Kidney (tissue), 14 donors: ENCODE data around the gene TP53BP2. TPM values are rescaled to one million over a fixed set of nuclear protein-coding genes. Genes with fewer than 3 reads are reported as not detected.

Experiments used
- DNase-seq, 5 donors: peaks; one replicate each; pipeline ENCODE4 v3.0.0-alpha.2; 2013 to 2020
- FAIRE-seq: peaks from 2 replicates; lab custom pipeline; 2012; peaks lifted over from hg19 to GRCh38; lab: Jason Lieb, UNC
- H3K27ac ChIP-seq, 2 donors: one replicate each; pipeline ENCODE4 v1.7.0; 2013; ENCODE audit warnings: low read depth in 2 of 2, low read length in 2 of 2, inconsistent platforms in 1 of 2
- H3K27me3 ChIP-seq: one replicate; pipeline ENCODE4 v1.7.1; 2013; ENCODE audit warnings: low read length, inconsistent platforms; ENCODE audit not compliant: control insufficient read depth, insufficient read depth
- H3K36me3 ChIP-seq, 3 donors: one replicate each; pipeline versions ENCODE4 v1.7.0 to v1.7.1; 2013; ENCODE audit warnings: low read length in 3 of 3, control low read depth in 1 of 3, inconsistent platforms in 1 of 3; ENCODE audit not compliant: insufficient read depth in 3 of 3, control insufficient read depth in 2 of 3
- H3K4me1 ChIP-seq, 3 donors: one replicate each; pipeline versions ENCODE4 v1.7.0 to v1.7.1; 2013; ENCODE audit warnings: low read length in 3 of 3, inconsistent platforms in 1 of 3, low read depth in 1 of 3; ENCODE audit not compliant: control insufficient read depth in 2 of 3, insufficient read depth in 2 of 3
- H3K4me3 ChIP-seq, 3 donors: one replicate each; pipeline versions ENCODE4 v1.7.0 to v1.8.1; 2013; ENCODE audit warnings: low read length in 3 of 3, control low read depth in 1 of 3, inconsistent platforms in 1 of 3
- H3K9ac ChIP-seq, 3 donors: one replicate each; pipeline versions ENCODE4 v1.7.0 to v1.7.1; 2013; ENCODE audit warnings: low read length in 3 of 3, control low read depth in 1 of 3, inconsistent platforms in 1 of 3
- H3K9me3 ChIP-seq, 3 donors: one replicate each; pipeline versions ENCODE4 v1.7.0 to v1.7.1; 2013; ENCODE audit warnings: low read length in 3 of 3, control low read depth in 1 of 3, inconsistent platforms in 1 of 3; ENCODE audit not compliant: control insufficient read depth in 2 of 3, insufficient read depth in 1 of 3
- CTCF ChIP-seq: IDR thresholded peaks from 3 replicates; pipeline ENCODE4 v1.5.1; 2012; ENCODE audit warnings: mild to moderate bottlenecking, moderate library complexity, borderline replicate concordance; ENCODE audit not compliant: insufficient read depth; ENCODE audit errors: extremely low read depth
- intact Hi-C: fragments of 100-400 bp; cut with DNase I; formaldehyde crosslinking; loops from one replicate; pipeline ENCODE4 v1.11.1; 2022
- polyA plus RNA-seq: library from polyadenylated mRNA; stranded (reverse); fragments of 350-450 nt; fragmentation: Illumina TruSeq; extraction: RNeasy Lipid Tissue Mini Kit (QIAGEN cat#74804); gene quantifications from one replicate; pipeline ENCODE4 v1.2.3, GENCODE V29; 2014; ENCODE audit warnings: low read depth, low replicate concordance; ENCODE audit not compliant: insufficient read depth
- total RNA-seq: library from RNA; stranded (reverse); fragmentation: NEBNext Ultra II Directional; extraction: Animal tissue kit (Norgen Biotek cat#: 25700); gene quantifications from one replicate; pipeline ENCODE4 v1.2.1, GENCODE V29; 2021
- donor health status: control.
- donor health status: control.
- donor health status: control.
- donor health status: control.
- donor health status: control.
- donor health status: DM: yes; HTN: yes; CAD: no.
- donor health status: Normal renal cell carcinoma (clear cell type).

TP53BP2 gene
- total and polyA plus RNA-seq, 2 donors from 2014 or later = 10.3 to 45.9 TPM

- Histone ChIP-seq H3K27me3 (no peaks in the 10 kb centered on the region), H3K4me3 (peak overlapping the region; percentile 16 to 44 (median 34)), H3K27ac (peak overlapping the region in 1 of 2 donors; percentile 34), H3K9me3 (no peaks in the 10 kb centered on the region), H3K36me3 (no peaks in the 10 kb centered on the region), H3K9ac (peak overlapping the region in 1 of 3 donors; percentile 23), H3K4me1 (peaks cover 0 to 2% (median 0%) of the 10 kb centered on the region in 3 donors)
- intact Hi-C loops = no loop called here
- FAIRE-seq (no peak), DNase-seq (peak in 4 of 5 donors; percentile 85 to 96 (median 94))
- TF ChIP-seq CTCF = no peak
Observed at GRCh38 chr1:223887747-223888418, 42.1 kb upstream of the TP53BP2 start.

- H3K27me3 ChIP-seq = no peaks in the 10 kb centered on the region
- H3K4me3 ChIP-seq = no peak overlapping the region
- H3K36me3 ChIP-seq = no peaks in the 10 kb centered on the region
- H3K4me1 ChIP-seq = peaks cover 0 to 2% (median 0%) of the 10 kb centered on the region in 3 donors
- no peak overlapping the region for H3K9ac ChIP-seq
- no peak overlapping the region for H3K27ac ChIP-seq
- DNase-seq (peak in 3 of 5 donors; percentile 26 to 34 (median 34)), FAIRE-seq (no peak)
- no peaks in the 10 kb centered on the region for H3K9me3 ChIP-seq
- no peak for TF ChIP-seq CTCF
- intact Hi-C loops = no loop called here
Observed at GRCh38 chr1:223886516-223886921, 40.8 kb upstream of the TP53BP2 start.

GRCh38 chr1:223885614-223886013, 39.9 kb upstream of the TP53BP2 start:
- intact Hi-C loops = no loop called here
- no peak for TF ChIP-seq CTCF
- H3K27ac ChIP-seq = no peak overlapping the region
- no peaks in the 10 kb centered on the region for H3K36me3 ChIP-seq
- H3K9ac ChIP-seq = no peak overlapping the region
- no peaks in the 10 kb centered on the region for H3K27me3 ChIP-seq
- FAIRE-seq (no peak), DNase-seq (no peak)
- H3K4me3 ChIP-seq = no peak overlapping the region
- no peaks in the 10 kb centered on the region for H3K9me3 ChIP-seq
- peaks cover 0 to 2% (median 0%) of the 10 kb centered on the region in 3 donors for H3K4me1 ChIP-seq
